NT2/D1 (cell line): ENCODE results near the gene STX8.

Source experiments
- SUZ12 ChIP-seq: IDR thresholded peaks from 2 replicates; pipeline ENCODE4 v1.6.1; 2011; ENCODE audit not compliant: insufficient read length, insufficient read depth; ENCODE audit errors: extremely low read depth
- YY1 ChIP-seq: IDR thresholded peaks from 2 replicates; pipeline ENCODE4 v1.6.1; 2011; ENCODE audit not compliant: insufficient read length, insufficient read depth
- ZNF274 ChIP-seq: IDR thresholded peaks from 2 replicates; pipeline ENCODE4 v1.6.1; 2011; ENCODE audit warnings: mild to moderate bottlenecking, low read depth, low read length

GRCh38 chr17:9383826-9384225, 191.8 kb downstream of the STX8 start:
- TF ChIP-seq YY1 (no peak), ZNF274 (no peak), SUZ12 (no peak)
